ENCODE measurements around the gene NEU3.

- TF ChIP-seq EZH2phosphoT487 (IDR thresholded peaks at IDR 0.05; ENCODE audit: insufficient read depth, low read depth) (no peak), EZH2 (IDR thresholded peaks at IDR 0.05; ENCODE audit: insufficient read depth, poor library complexity, severe bottlenecking) (no peak)
Observed at GRCh38 chr11:75028321-75028720, 39.6 kb downstream of the NEU3 start.
